Type B pancreatic cell (in vitro differentiated cells): ENCODE measurements around the gene KIF15. TPM values are rescaled to one million over a fixed set of nuclear protein-coding genes. Genes with fewer than 3 reads are reported as not detected.
"Not testable (repeated sequence)": the region's sequence is repeated elsewhere in the genome, so short reads cannot be mapped to it uniquely, and the experiment has no call there.

Experiments used
- DNase-seq: peaks from one replicate; pipeline ENCODE4 v3.0.0; 2021; ENCODE audit warnings: mixed read lengths; ENCODE audit not compliant: unreplicated experiment; ENCODE audit errors: extremely low spot score
- H3K27ac Mint-ChIP-seq: 2 replicates; pipeline ENCODE4 v1.8.0; 2021; ENCODE audit warnings: mild to moderate bottlenecking, mixed read lengths
- H3K27me3 Mint-ChIP-seq: 2 replicates; pipeline ENCODE4 v1.8.0; 2021; ENCODE audit warnings: mixed read lengths
- H3K36me3 Mint-ChIP-seq: 2 replicates; pipeline ENCODE4 v1.8.0; 2021; ENCODE audit warnings: mixed read lengths
- H3K4me1 Mint-ChIP-seq: one replicate; pipeline ENCODE4 v1.8.0; 2021; ENCODE audit warnings: mixed read lengths; ENCODE audit not compliant: unreplicated experiment
- H3K4me3 Mint-ChIP-seq: 2 replicates; pipeline ENCODE4 v1.8.0; 2021; ENCODE audit warnings: mild to moderate bottlenecking, mixed read lengths
- H3K9me3 Mint-ChIP-seq: 2 replicates; pipeline ENCODE4 v1.8.0; 2021; ENCODE audit warnings: mixed read lengths
- total RNA-seq: library from RNA; stranded (reverse); gene quantifications from 2 replicates; pipeline ENCODE4 v1.2.1, GENCODE V29; 2021; ENCODE audit warnings: low replicate concordance
- TF ChIP-seq, protein P1 (sequence below): fragments of 200-600 bp; sonication (generic); conservative IDR thresholded peaks from 2 replicates; pipeline ENCODE4 v1.5.0; 2021; ENCODE audit warnings: antibody characterized with exemption, mild to moderate bottlenecking

KIF15 gene
- total RNA-seq, 1 donor from 2014 or later: 24.8 TPM

DNA sequence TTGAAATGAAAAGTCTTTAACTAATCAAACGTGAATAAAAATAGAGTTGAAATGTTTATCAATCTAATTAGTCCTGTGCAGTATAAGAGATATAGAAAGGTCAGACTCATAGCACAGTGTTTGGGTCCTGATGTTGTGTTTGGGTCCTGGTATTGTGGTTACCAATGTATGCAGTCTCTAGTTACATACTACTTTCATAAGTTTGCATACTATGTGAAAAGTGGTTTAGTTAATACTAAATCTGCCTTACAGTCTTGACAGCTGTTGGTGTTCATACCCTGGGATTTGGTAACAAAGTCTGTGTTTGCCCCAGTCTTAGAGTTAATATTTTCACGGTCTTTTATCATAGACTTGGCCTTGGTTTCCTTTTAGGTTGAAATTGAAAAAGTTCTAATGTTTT, 41.7 kb downstream of the KIF15 start:
- Mint-ChIP-seq H3K4me1 (no peaks in the 10 kb centered on the region), H3K9me3 (no peaks in the 10 kb centered on the region), H3K4me3 (no peak overlapping the region), H3K27me3 (no peaks in the 10 kb centered on the region), H3K27ac (no peak overlapping the region), H3K36me3 (peaks cover 4% of the 10 kb centered on the region)
- TF ChIP-seq, protein P1, sequence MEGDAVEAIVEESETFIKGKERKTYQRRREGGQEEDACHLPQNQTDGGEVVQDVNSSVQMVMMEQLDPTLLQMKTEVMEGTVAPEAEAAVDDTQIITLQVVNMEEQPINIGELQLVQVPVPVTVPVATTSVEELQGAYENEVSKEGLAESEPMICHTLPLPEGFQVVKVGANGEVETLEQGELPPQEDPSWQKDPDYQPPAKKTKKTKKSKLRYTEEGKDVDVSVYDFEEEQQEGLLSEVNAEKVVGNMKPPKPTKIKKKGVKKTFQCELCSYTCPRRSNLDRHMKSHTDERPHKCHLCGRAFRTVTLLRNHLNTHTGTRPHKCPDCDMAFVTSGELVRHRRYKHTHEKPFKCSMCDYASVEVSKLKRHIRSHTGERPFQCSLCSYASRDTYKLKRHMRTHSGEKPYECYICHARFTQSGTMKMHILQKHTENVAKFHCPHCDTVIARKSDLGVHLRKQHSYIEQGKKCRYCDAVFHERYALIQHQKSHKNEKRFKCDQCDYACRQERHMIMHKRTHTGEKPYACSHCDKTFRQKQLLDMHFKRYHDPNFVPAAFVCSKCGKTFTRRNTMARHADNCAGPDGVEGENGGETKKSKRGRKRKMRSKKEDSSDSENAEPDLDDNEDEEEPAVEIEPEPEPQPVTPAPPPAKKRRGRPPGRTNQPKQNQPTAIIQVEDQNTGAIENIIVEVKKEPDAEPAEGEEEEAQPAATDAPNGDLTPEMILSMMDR: no peak
- DNase-seq: no peak

DNA sequence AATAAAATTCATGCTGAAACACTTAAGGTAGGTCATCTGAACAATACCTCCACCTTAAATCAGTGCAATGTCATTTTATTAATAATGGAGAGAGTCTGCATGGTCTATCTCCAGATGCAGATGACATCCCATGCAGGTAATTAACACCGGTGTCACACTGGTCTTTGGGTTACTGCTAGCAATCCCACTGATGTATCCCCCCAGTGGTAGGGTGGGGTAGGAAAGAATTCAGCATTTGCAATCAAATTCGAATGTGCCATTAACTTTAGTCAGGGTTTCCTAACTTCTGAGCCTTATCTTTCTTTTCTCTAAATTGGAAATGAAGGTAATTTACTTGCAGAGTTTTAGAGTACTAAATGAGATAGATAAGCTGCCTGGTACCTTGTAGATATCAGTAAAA, 44.4 kb downstream of the KIF15 start:
- H3K4me3 Mint-ChIP-seq: no peak overlapping the region
- H3K36me3 Mint-ChIP-seq: peaks cover 4% of the 10 kb centered on the region
- no peak overlapping the region for H3K27ac Mint-ChIP-seq
- H3K4me1 Mint-ChIP-seq: no peaks in the 10 kb centered on the region
- H3K27me3 Mint-ChIP-seq: no peaks in the 10 kb centered on the region
- no peaks in the 10 kb centered on the region for H3K9me3 Mint-ChIP-seq
- no peak for DNase-seq
- TF ChIP-seq, protein P1: peak; percentile 47

DNA sequence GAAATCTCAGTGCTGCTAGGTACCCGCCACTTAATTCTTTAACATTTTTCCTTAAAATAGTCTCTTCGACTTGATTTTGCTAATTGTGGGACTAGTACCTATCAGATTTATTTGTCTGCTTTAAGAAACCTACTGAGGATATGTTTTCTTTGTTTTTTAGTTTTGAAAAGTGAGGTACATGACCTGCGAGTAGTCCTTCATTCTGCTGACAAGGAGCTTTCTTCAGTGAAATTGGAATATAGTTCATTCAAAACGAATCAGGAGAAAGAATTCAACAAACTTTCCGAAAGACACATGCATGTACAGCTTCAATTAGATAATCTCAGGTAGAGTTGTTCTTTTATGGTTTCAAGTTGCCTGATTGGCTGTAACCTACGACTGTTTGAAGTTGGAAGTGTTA, 53.2 kb downstream of the KIF15 start:
- Mint-ChIP-seq H3K4me1 (no peaks in the 10 kb centered on the region), H3K27ac (no peak overlapping the region), H3K36me3 (peaks cover 48% of the 10 kb centered on the region), H3K9me3 (peaks cover 6% of the 10 kb centered on the region), H3K27me3 (no peaks in the 10 kb centered on the region), H3K4me3 (no peak overlapping the region)
- TF ChIP-seq, protein P1: no peak
- no peak for DNase-seq

DNA sequence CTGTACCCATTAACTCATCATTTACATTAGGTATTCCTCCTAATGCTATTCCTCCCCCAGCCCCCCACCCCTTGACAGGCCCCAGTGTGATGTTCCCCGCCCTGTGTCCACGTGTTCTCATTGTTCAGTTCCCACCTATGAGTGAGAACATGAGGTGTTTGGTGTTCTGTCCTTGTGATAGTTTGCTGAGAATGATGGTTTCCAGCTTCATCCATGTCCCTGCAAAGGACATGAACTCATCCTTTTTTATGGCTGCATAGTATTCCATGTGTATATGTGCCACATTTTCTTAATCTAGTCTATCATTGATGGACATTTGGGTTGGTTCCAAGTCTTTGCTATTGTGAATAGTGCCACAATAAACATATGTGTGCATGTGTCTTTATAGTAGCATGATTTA, 54.7 kb downstream of the KIF15 start:
- not testable (repeated sequence) for DNase-seq

DNA sequence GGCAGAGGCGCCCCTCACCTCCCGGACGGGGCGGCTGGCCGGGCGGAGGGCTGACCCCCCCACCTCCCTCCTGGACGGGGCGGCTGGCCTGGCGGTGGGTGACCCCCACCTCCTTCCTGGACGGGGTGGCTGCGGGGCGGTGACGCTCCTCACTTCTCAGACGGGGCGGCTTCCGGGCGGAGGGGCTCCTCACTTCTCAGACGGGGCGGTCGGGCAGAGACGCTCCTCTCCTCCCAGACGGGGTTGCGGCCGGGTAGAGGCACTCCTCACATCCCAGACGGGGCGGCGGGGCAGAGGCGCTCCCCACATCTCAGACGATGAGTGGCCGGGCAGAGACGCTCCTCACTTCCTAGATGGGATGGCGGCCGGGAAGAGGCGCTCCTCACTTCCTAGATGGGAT, 59.6 kb downstream of the KIF15 start:
- H3K27me3 Mint-ChIP-seq, H3K4me3 Mint-ChIP-seq, H3K9me3 Mint-ChIP-seq, H3K27ac Mint-ChIP-seq, DNase-seq, H3K4me1 Mint-ChIP-seq: not testable (repeated sequence)
- H3K36me3 Mint-ChIP-seq: peaks cover 51% of the 10 kb centered on the region

More for the DNA sequence above, 54.7 kb downstream of the KIF15 start:
- H3K27me3 Mint-ChIP-seq, H3K4me3 Mint-ChIP-seq, H3K9me3 Mint-ChIP-seq, H3K27ac Mint-ChIP-seq, H3K4me1 Mint-ChIP-seq: not testable (repeated sequence)
- peaks cover 51% of the 10 kb centered on the region for H3K36me3 Mint-ChIP-seq

DNA sequence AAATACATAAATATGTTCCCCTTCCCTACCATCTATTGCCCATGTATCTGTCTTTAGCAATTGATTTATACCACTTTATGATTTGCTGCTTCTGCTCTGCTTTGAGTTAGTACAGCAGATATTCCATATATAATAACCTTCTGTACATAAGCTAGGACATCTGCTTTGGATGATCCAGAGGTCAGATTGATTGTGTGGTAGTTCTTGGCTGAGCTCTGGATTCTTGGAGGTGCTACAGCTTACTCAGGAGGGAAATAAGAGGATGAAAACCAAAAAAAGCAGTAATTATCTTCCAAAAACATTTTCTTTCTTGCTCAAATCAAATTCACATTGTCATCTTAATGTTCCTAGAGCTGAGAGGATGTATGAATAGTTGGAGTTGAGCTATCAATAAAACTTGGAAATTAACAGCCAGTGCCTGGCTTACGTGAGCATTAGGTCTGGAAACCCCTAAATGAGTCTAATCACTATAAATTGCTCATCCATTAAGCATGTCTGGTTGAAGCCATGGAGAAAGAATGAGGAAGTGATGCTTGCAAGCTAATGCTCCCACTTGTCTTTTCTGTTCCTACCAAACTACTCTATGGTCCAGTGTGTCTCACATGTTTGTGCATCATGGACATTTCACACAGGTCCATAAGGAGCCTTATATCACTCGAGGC, 63.8 kb downstream of the KIF15 start:
- H3K9me3 Mint-ChIP-seq: no peaks in the 10 kb centered on the region
- H3K4me1 Mint-ChIP-seq: no peaks in the 10 kb centered on the region
- no peak overlapping the region for H3K27ac Mint-ChIP-seq
- H3K4me3 Mint-ChIP-seq: no peak overlapping the region
- no peaks in the 10 kb centered on the region for H3K27me3 Mint-ChIP-seq
- TF ChIP-seq, protein P1: no peak
- H3K36me3 Mint-ChIP-seq: peaks cover 18% of the 10 kb centered on the region
- no peak for DNase-seq

DNA sequence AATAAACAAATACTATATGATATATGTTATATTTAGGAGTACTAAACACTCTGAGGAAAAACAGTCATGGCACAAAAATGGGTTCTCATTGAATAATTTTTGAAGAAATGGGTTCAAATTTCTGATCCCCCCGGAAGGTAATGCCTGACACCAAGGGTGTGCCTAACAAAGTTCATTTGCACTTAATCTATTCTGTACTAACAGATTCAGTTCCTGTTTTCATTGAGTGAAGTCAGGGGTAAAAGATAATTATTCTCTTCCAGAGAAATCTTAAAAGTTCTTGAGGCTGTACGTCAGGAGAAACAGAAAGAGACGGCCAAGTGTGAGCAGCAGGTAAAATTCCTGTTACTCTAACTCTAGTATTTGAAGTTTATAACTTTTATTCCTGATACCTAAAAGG, 65.6 kb downstream of the KIF15 start:
- Mint-ChIP-seq H3K9me3 (no peaks in the 10 kb centered on the region), H3K27ac (no peak overlapping the region), H3K4me3 (no peak overlapping the region), H3K27me3 (no peaks in the 10 kb centered on the region), H3K4me1 (no peaks in the 10 kb centered on the region), H3K36me3 (peaks cover 18% of the 10 kb centered on the region)
- no peak for DNase-seq
- TF ChIP-seq, protein P1: no peak
